GM18909 (cell line): ENCODE data around the gene ZCCHC3.

Source experiments
- ATAC-seq: cut with Tn5 transposase; IDR thresholded peaks from one replicate; pipeline ENCODE4 v1.9.1; 2021; ENCODE audit warnings: mild to moderate bottlenecking; ENCODE audit not compliant: unreplicated experiment, poor library complexity

The ZCCHC3 gene

GRCh38 chr20:310645-311044 lies 13.3 kb downstream of the ZCCHC3 start:
- ATAC-seq = no peak

GRCh38 chr20:311609-312008 lies 14.2 kb downstream of the ZCCHC3 start:
- no peak for ATAC-seq

- no peak for ATAC-seq
Measured at GRCh38 chr20:312067-312466, 14.7 kb downstream of the ZCCHC3 start.

DNA sequence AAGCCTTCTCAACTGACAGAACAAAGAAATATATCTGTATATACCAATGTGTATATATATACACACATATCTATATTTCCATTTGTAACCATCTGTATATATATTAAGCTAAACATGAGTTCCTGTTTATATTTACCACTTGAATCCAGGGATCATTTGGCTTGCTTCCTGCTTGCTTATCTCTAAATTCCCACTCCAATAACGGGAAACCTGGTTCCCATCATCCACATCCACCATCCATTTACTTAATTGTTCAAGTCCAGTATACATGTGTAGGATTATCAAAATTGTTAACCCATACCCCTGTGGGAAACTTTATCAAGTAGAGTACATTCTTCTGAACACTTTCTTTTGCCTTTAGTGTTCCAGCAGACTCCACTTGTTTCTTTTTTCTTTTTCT lies 15.5 kb downstream of the ZCCHC3 start:
- ATAC-seq = no peak

GRCh38 chr20:313402-313801 lies 16.0 kb downstream of the ZCCHC3 start:
- ATAC-seq = no peak

DNA sequence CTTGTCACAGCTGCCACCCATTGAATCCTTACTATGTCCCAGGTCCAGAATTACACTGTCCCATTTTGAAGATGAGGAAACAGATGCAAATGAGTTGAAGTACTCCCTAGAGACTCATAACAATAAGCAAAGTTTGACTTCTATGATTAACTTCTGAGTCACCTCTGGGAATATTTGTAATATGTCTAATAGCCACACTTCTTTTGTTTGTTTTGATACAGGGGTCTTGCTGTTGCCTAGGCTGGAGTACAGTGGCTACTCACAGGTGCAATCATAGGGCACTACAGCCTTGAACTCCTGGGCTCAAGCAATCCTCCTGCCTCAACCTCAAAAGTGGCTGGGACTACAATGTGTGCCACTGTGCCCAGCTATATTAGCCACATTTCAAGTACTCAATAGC lies 16.6 kb downstream of the ZCCHC3 start:
- no peak for ATAC-seq

DNA sequence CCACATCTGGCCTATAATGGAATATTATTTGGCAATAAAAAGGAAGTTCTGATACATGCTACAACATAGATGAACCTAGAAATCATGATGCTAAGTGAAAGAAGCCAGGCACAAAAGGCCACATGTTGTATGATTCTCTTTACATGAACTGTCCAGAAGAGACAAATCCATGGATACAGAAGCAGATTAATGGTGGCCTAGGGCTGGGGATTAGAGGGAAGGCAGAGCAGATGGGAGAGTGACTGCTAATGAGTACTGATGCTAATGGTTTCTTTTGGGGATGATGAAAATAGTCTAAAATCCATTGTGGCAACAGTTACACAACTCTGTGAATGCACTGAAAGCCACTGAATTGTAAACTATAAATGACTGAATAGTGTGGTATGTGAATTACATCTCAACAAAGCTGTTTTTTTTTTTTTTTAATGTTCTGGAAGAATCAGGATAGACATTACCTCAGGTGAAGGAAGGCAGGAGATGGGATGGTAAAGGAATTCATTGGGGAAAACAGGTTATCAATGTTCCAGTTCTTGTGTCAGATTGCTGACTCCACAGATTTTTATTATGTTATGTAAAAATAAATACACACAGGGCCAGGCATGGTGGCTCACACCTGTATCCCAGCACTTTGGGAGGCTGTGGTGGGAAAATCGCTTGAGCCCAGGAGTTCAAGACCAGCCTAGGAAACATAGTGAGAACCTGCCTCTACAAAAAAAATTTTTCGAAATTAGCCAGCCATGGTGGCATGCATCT lies 19.1 kb downstream of the ZCCHC3 start:
- no peak for ATAC-seq

GRCh38 chr20:324177-325044 lies 27.0 kb downstream of the ZCCHC3 start:
- peak; percentile 66 for ATAC-seq

DNA sequence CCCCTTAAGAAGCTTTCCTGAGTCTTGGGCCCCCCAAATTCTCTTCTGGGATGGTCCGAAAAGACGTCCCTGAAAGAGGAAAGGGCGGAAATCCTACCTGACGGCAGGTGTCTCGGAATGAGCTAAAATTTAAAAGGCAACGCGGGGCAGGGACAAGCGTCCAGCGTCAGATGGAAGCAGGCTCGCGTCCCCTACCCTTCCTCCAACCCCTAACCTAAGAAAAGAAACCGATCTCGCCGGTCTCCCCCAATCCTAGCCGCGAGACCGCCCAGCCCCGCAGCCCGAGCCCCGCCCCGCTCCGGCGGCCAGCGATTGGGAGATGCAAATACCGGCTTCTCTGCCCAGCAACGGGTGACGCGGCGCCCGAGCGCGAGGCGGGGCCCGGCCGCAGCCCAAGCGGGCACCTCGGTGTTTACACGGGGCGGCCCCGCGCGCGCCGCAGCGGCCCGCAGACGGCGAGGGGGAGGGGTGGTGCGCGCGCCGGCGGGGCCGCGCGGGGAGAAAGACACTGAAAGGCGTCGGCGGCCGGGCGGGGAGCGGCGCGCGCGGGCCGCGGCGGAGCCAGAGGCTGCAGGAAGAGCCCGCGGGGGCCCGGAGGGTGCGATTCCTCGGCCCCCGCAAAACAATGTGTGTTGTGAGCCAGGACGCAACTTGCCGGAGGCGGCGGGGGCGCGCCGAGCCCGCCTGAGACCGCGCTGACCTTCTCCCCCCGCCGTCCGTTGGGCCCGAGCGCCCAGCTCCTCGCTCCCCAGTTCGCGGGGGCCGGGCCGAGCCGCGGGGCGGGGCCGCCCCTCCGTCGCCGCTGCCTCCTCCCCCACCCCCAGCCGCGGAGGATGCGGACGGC lies 27.9 kb downstream of the ZCCHC3 start, which contains the start of gene SOX12:
Gene SOX12 (plus strand): TSS at position 508 of the 844 bp plus-strand sequence. CDS start 373 bp downstream, outside the sequence.
- peak; percentile 75 for ATAC-seq

GRCh38 chr20:325889-326644 lies 28.7 kb downstream of the ZCCHC3 start:
- peak; percentile 9 for ATAC-seq

DNA sequence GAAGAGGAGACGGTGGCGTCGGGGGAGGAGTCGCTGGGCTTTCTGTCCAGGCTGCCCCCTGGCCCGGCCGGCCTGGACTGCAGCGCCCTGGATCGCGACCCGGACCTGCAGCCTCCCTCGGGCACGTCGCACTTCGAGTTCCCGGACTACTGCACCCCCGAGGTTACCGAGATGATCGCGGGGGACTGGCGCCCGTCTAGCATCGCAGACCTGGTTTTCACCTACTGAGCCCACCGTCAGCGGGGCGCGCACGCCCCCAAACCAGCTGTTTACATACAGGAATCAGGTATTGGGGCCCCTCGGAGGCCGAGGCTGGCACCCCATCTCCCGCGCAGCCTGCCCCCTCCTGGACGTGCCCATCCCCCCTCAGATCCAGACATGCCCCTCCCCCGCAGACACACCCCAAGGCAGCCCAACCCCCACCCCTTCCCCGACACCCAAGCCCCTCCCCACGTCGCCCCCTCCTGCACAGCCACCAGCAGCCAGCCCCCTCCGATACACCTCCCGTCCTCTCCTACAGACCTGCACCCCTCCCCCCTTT lies 29.3 kb downstream of the ZCCHC3 start:
- ATAC-seq = no peak

- ATAC-seq = no peak
Measured at GRCh38 chr20:327186-328026, 30.0 kb downstream of the ZCCHC3 start.

GRCh38 chr20:328027-328974 lies 30.9 kb downstream of the ZCCHC3 start:
- ATAC-seq = no peak

DNA sequence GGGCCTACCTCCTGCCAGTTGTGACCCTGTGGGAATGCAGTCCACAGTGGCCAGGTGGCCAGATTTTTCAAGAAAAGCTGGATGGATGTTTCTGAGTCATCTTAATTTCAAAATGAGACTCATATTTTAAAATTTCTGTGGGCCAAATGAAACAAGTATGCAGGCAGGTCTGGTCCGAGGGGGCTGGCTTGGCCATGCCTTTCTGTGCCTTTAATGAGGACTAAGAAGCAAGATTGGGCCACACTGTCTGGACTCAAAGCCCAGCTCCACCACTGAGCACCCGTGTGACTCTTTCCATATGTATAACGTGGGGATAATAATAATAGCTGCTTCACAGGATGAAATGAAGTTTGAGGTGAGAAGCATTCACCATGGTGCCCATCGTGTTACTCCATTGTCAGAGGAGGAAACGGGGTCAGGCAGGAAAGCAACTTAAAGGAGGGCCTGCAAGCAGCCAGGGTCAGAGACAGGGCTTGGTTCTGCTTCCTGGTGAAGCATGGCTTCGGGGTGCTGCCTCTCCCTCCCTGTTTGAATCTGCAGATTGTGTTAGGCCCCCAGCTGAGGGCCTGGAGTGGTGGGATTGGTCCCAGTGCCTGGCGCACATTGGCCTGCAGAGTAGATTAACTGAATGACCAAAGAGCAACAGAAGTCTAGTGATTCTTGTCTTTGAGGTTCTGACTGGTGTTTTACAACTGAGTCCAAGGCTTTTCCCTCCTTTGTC lies 31.8 kb downstream of the ZCCHC3 start:
- ATAC-seq = no peak

DNA sequence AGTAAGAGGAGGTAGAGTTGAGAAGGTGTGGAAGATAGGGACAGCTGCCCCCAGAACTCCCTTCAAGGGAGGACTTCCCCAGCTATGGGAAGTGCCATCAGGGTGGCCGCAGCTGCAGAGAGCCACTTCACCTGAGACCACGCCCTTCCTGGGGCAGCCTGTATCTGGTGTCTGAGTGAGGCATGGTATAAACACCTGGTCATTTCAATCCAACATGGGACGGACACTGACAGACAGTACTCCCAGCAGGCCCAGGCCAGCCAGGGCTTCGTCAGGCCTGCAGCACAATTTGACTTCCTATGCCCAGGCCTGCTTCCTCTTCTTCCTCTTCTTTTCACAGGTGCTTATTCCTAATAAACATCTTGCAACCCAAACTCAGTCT lies 32.5 kb downstream of the ZCCHC3 start:
- no peak for ATAC-seq

DNA sequence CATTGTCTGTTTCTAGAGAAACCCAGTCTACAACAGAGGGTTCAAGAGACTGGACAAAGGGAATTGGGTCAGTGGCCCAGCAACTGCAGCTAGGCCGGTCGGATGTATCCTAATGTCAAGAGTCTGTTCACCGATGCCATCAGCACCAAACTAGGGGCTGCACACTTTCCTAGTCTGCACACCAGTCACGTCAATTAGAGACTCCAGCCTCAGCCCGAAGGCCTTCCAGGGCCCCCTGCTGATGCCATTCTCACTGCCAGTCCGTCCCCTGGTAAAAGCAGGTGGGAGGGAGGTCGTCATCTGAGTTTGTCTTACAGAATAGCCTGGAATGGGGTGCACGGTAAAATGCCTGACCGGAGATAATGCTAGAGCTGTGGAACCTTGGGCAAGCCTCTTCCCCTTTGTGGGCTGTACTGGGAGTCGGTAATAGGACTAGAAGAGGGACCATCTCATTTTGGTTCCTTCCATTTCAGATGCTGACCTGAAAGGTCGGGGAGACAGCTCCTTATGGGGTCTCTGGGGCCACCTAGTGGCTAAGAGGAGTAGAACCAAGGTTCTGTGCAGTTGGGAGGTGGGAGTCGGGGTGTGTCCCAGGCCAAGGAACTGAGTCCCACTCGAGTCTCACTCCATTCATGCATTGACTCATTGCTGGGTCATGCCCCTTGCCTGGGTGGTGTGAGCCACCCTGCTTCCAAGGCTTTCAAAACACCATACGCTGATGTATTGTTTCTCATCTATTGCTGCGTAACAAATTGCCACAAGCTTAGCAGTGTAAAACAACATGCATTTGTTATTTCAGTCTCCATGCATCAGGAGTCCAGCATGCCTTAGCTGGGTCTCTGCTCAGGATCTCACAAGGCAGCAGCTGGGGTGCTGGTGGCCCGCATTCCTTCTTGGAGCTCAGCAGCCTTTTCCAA lies 33.1 kb downstream of the ZCCHC3 start:
- ATAC-seq = peak; percentile 46
